Thyroid gland (tissue), 4 donors: Measurements from ENCODE around the gene ANTKMT. TPM values are rescaled to one million over a fixed set of nuclear protein-coding genes. Genes with fewer than 3 reads are reported as not detected.

Experiments
- DNase-seq, 2 donors: peaks; one replicate each; pipeline ENCODE4 v3.0.0-alpha.2; 2019
- H3K27ac ChIP-seq, 3 donors: fragments of 200-600 bp; sonication (generic); 1 replicate in 2 of 3; 2 replicates in 1 of 3; pipeline ENCODE4 v1.5.1; 2016 to 2019; ENCODE audit warnings: mild to moderate bottlenecking in 1 of 3, moderate library complexity in 1 of 3
- H3K27me3 ChIP-seq: fragments of 200-600 bp; sonication (generic); one replicate; pipeline ENCODE4 v1.5.1; 2019
- H3K36me3 ChIP-seq, 2 donors: fragments of 200-600 bp; sonication (generic); one replicate each; pipeline ENCODE4 v1.5.1; 2016 to 2019
- H3K4me1 ChIP-seq, 2 donors: fragments of 200-600 bp; sonication (generic); one replicate each; pipeline ENCODE4 v1.5.1; 2017 to 2019
- H3K4me3 ChIP-seq, 3 donors: fragments of 200-600 bp; sonication (generic); replicated peaks in 1 of 3; 1 replicate in 2 of 3; 2 replicates in 1 of 3; pipeline ENCODE4 v1.5.1; 2016; ENCODE audit warnings: mild to moderate bottlenecking in 1 of 3
- H3K9me3 ChIP-seq: fragments of 200-600 bp; sonication (generic); one replicate; pipeline ENCODE4 v1.5.1; 2017
- POLR2A ChIP-seq, 2 donors: fragments of 450-650 bp; IDR thresholded peaks; one replicate each; pipeline ENCODE4 v1.6.1; 2017; ENCODE audit warnings: antibody characterized with exemption in 2 of 2, mild to moderate bottlenecking in 2 of 2, moderate library complexity in 1 of 2
- WGBS, 2 donors: methylation state at CpG; one replicate each; pipeline ENCODE4 v1.1.5; 2017; 5-methylcytosine and 5-hydroxymethylcytosine counted together
- intact Hi-C: fragments of 100-400 bp; cut with DNase I; formaldehyde crosslinking; loops from one replicate; pipeline ENCODE4 v1.15.1; 2023
- total RNA-seq, 4 donors: library from RNA; depleted of rRNA; stranded (reverse); fragments of >200 nt; gene quantifications; one replicate each; pipeline ENCODE4 v1.2.3, GENCODE V29; 2016
- TF ChIP-seq, protein P1 (sequence below), 6 experiments: fragments of 200-600 bp in 3 of 6; fragments of 450-650 bp in 3 of 6; sonication (generic) in 3 of 6; IDR thresholded peaks; one replicate each; pipeline ENCODE4 v1.5.1; 2016 to 2019; ENCODE audit warnings: antibody characterized with exemption in 6 of 6, mild to moderate bottlenecking in 2 of 6, inconsistent platforms in 1 of 6, moderate library complexity in 1 of 6

Gene ANTKMT, protein sequence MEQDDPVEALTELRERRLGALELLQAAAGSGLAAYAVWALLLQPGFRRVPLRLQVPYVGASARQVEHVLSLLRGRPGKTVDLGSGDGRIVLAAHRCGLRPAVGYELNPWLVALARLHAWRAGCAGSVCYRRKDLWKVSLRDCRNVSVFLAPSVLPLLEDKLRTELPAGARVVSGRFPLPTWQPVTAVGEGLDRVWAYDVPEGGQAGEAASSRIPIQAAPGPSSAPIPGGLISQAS
- 100 to 1,000 TPM in 1 of 4 donors, 10 to 100 TPM in 3; 56.4 to 109 (median 63.8) TPM for total RNA-seq

- Histone ChIP-seq H3K36me3 (no peaks in the 10 kb centered on the region), H3K27me3 (no peaks in the 10 kb centered on the region), H3K27ac (peak within 1 kb of the TSS; percentile 66 to 86 (median 73)), H3K4me3 (peak within 1 kb of the TSS; percentile 41 to 84 (median 46)), H3K9me3 (no peaks in the 10 kb centered on the region), H3K4me1 (peaks cover 20 to 43% of the 10 kb centered on the region in 2 donors)
- WGBS, 2 donors: 0 to 80% methylated on average over 1 to 34 of the region's 106 CpGs
- intact Hi-C loops: no loop called here
- TF ChIP-seq, protein P1, sequence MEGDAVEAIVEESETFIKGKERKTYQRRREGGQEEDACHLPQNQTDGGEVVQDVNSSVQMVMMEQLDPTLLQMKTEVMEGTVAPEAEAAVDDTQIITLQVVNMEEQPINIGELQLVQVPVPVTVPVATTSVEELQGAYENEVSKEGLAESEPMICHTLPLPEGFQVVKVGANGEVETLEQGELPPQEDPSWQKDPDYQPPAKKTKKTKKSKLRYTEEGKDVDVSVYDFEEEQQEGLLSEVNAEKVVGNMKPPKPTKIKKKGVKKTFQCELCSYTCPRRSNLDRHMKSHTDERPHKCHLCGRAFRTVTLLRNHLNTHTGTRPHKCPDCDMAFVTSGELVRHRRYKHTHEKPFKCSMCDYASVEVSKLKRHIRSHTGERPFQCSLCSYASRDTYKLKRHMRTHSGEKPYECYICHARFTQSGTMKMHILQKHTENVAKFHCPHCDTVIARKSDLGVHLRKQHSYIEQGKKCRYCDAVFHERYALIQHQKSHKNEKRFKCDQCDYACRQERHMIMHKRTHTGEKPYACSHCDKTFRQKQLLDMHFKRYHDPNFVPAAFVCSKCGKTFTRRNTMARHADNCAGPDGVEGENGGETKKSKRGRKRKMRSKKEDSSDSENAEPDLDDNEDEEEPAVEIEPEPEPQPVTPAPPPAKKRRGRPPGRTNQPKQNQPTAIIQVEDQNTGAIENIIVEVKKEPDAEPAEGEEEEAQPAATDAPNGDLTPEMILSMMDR (IDR thresholded peaks at IDR 0.05): peak in 2 of 6 experiments; percentile 19 to 36
- peak; percentile 21 to 77 for TF ChIP-seq POLR2A (IDR thresholded peaks at IDR 0.05)
- peak; percentile 84 to 88 for DNase-seq
Measured at GRCh38 chr16:720990-721764, at the start of gene ANTKMT. Gene ANTKMT (plus strand): TSS chr16:721146. CDS start chr16:721275, 129 bp downstream.

DNA sequence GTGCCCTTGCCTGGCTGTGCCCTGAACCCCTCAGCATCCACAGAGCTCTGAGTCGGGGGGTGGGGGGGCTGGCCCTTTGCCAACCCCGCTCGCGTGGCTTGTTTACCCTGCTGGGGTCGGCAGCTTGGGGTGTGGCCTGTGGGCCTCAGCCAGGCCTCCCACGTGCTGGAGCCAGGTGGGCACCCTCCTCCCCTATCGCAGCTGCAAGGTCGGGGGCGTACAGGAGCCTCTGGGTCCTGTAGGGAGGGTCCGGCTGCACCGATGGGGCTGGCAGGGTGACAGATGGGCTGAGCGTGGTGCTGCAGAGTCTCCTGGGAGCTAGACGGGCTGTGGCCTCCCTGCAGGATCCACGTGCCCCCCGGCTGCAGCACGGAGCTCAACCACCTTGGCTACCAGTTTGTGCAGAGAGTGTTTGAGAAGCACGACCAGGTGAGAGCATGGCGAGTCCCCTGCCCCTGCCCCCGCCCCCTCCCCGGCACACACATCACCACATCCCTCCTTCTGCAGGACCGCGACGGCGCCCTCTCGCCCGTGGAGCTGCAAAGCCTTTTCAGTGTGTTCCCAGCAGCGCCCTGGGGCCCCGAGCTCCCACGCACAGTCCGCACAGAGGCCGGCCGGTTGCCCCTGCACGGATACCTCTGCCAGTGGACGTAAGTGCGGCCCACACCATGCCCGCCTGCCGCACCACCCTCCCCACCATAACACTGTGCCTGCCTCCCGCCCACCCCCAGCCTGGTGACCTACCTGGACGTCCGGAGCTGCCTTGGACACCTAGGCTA, 49.4 kb upstream of the ANTKMT start:
- H3K4me1 ChIP-seq: peaks cover 12 to 28% of the 10 kb centered on the region in 2 donors
- 93 to 95% methylated on average over 18 to 32 of the region's 40 CpGs for WGBS, 2 donors

GRCh38 chr16:672371-672770, 48.6 kb upstream of the ANTKMT start:
- no peak for TF ChIP-seq POLR2A (IDR thresholded peaks at IDR 0.05)
- TF ChIP-seq, protein P1 (IDR thresholded peaks at IDR 0.05): no peak
- DNase-seq: no peak
- peaks cover 12 to 25% of the 10 kb centered on the region in 2 donors for H3K4me1 ChIP-seq
- peaks cover 33 to 44% of the 10 kb centered on the region in 2 donors for H3K36me3 ChIP-seq
- H3K27ac ChIP-seq: no peak overlapping the region
- H3K27me3 ChIP-seq: no peaks in the 10 kb centered on the region
- no peak overlapping the region for H3K4me3 ChIP-seq
- intact Hi-C loops: no loop called here
- 93% methylated on average over 8 of the region's 19 CpGs; no CpG with 5 or more reads in 1 of the 2 donors for WGBS, 2 donors
- no peaks in the 10 kb centered on the region for H3K9me3 ChIP-seq

More for the DNA sequence above, 49.4 kb upstream of the ANTKMT start:
- H3K4me3 ChIP-seq: no peak overlapping the region
- no peak overlapping the region for H3K27ac ChIP-seq
- DNase-seq: no peak
- TF ChIP-seq POLR2A (IDR thresholded peaks at IDR 0.05): no peak
- TF ChIP-seq, protein P1 (IDR thresholded peaks at IDR 0.05): no peak
- H3K36me3 ChIP-seq: peaks cover 33 to 44% of the 10 kb centered on the region in 2 donors
- no peaks in the 10 kb centered on the region for H3K9me3 ChIP-seq
- no peaks in the 10 kb centered on the region for H3K27me3 ChIP-seq
- intact Hi-C loops: no loop called here

- H3K27me3 ChIP-seq: no peaks in the 10 kb centered on the region
- H3K9me3 ChIP-seq: no peaks in the 10 kb centered on the region
- no peak overlapping the region for H3K4me3 ChIP-seq
- intact Hi-C loops: no loop called here
- WGBS, 2 donors: 96 to 97% methylated on average over 20 of the region's 21 CpGs
- no peak for DNase-seq
- no peak for TF ChIP-seq POLR2A (IDR thresholded peaks at IDR 0.05)
- TF ChIP-seq, protein P1 (IDR thresholded peaks at IDR 0.05): no peak
- H3K4me1 ChIP-seq: peaks cover 12 to 21% of the 10 kb centered on the region in 2 donors
- no peak overlapping the region for H3K27ac ChIP-seq
- peaks cover 33 to 44% of the 10 kb centered on the region in 2 donors for H3K36me3 ChIP-seq
Measured at GRCh38 chr16:672851-673250, 48.1 kb upstream of the ANTKMT start.
